ENCODE results near the gene PCP2. TPM values are rescaled to one million over a fixed set of nuclear protein-coding genes. Genes with fewer than 3 reads are reported as not detected.

The PCP2 gene
- total and polyA plus RNA-seq, 2 of the 13 experiments (the other 11 are each of a cell fraction or from before 2014, with no cell fraction given): 0.62 TPM; not detected in 1

DNA sequence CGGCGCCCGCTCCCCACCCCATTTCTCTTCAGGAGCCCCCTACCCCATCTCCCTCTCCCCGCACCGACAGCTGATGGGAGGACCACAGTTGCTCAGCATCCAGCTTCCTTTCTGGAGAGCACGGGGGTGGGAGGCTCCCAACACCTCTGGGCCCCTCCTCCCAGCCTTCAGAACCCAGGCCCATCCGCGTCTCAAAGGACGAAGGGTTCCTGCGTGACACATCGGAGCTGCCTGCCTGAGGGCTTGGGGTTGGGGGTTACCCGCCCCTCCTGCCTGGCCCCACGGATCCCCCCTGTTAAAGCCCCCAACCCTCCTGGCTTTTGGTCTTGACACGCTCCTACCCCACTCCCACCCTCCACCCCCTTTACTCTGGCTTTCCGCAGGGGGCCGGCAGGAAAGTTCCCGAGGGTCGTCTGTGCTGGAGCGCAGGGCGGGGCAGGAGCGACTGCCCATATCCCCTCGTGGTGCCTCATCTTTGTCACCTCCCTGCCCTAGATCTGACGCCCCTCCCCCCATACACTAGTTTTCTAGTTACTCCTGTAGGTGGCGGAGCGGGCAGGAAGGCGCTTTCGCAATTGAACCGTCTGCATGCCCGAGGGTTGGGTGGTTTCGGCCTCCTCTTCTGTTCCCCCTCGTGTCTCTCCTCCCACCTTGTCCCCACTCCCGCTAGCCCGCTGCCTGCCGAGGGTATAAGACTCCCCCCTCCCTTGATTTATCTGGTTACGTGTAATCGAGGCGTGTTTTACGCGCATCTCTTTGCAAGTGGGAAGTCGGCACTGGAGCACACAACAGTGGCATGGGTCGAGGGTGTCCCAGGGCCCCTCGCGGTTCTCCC, 48.0 kb upstream of the PCP2 start (continued):
- TF ChIP-seq, protein P1, sequence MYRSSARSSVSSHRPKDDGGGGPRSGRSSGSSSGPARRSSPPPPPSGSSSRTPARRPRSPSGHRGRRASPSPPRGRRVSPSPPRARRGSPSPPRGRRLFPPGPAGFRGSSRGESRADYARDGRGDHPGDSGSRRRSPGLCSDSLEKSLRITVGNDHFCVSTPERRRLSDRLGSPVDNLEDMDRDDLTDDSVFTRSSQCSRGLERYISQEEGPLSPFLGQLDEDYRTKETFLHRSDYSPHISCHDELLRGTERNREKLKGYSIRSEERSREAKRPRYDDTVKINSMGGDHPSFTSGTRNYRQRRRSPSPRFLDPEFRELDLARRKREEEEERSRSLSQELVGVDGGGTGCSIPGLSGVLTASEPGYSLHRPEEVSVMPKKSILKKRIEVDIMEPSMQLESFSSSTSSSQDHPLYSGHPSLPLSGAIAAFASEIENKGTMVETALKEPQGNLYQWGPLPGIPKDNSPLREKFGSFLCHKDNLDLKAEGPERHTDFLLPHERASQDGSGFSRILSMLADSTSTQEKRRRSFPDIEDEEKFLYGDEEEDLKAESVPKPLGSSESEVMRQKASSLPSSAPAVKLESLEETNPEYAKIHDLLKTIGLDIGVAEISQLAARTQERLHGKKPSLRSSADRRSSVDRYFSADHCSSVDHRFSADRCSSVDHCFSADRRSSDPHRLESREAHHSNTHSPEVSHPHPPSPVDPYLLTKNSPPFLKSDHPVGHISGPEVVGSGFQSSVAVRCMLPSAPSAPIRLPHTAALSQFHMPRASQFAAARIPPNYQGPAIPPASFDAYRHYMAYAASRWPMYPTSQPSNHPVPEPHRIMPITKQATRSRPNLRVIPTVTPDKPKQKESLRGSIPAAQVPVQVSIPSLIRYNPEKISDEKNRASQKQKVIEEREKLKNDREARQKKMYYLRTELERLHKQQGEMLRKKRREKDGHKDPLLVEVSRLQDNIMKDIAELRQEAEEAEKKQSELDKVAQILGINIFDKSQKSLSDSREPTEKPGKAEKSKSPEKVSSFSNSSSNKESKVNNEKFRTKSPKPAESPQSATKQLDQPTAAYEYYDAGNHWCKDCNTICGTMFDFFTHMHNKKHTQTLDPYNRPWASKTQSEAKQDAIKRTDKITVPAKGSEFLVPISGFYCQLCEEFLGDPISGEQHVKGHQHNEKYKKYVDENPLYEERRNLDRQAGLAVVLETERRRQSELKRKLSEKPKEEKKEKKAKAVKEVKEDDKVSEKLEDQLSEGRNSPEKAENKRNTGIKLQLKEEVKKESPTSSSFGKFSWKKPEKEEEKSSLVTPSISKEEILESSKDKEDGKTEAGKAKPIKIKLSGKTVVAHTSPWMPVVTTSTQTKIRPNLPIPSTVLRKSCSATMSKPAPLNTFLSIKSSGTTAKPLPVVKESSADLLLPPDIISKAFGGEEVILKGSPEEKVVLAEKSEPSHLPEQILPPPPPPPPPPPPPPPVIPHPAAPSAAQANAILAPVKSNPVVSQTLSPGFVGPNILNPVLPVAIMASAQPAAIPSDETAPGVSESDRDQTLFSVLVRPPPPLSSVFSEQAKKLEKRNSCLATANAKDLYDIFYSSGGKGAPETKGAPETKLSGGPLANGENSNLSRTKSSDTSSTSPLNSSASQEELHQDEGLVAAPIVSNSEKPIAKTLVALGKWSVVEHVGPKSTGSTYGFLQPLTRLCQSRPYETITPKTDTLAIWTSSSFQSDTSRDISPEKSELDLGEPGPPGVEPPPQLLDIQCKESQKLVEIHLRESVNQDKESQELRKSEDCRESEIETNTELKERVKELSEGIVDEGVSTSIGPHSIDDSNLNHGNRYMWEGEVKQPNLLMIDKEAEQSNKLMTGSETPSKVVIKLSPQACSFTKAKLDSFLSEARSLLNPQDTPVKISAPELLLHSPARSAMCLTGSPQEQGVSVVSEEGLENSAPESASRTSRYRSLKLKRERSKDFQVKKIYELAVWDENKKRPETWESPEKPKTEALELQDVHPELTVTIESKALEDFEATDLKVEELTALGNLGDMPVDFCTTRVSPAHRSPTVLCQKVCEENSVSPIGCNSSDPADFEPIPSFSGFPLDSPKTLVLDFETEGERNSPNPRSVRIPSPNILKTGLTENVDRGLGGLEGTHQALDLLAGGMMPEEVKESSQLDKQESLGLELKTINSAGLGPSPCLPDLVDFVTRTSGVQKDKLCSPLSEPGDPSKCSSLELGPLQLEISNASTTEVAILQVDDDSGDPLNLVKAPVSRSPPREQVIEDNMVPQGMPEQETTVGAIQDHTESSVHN (CRISPR knock-in tag; IDR thresholded peaks at IDR 0.05): no peak
- TF ChIP-seq, protein P2, sequence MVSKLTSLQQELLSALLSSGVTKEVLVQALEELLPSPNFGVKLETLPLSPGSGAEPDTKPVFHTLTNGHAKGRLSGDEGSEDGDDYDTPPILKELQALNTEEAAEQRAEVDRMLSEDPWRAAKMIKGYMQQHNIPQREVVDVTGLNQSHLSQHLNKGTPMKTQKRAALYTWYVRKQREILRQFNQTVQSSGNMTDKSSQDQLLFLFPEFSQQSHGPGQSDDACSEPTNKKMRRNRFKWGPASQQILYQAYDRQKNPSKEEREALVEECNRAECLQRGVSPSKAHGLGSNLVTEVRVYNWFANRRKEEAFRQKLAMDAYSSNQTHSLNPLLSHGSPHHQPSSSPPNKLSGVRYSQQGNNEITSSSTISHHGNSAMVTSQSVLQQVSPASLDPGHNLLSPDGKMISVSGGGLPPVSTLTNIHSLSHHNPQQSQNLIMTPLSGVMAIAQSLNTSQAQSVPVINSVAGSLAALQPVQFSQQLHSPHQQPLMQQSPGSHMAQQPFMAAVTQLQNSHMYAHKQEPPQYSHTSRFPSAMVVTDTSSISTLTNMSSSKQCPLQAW (CRISPR knock-in tag; IDR thresholded peaks at IDR 0.05): peak; percentile 54
- TF ChIP-seq HOXA3 (CRISPR knock-in tag; IDR thresholded peaks at IDR 0.05) (peak; percentile 17; the same call in 1 of the 2 replicates), ZNF225 (CRISPR knock-in tag; IDR thresholded peaks at IDR 0.05) (no peak), KLF15 (CRISPR knock-in tag; IDR thresholded peaks at IDR 0.05; ENCODE audit: borderline replicate concordance) (no peak), CHD4 (IDR thresholded peaks at IDR 0.05; ENCODE audit: borderline replicate concordance, low read length) (no peak), ELF4 (CRISPR knock-in tag; IDR thresholded peaks at IDR 0.05; ENCODE audit: borderline replicate concordance) (no peak), ZNF556 (CRISPR knock-in tag; IDR thresholded peaks at IDR 0.05; ENCODE audit: borderline replicate concordance) (no peak), ZBTB38 (CRISPR knock-in tag; IDR thresholded peaks at IDR 0.05) (peak; percentile 18; the same call in 1 of the 2 replicates), ZNF432 (CRISPR knock-in tag; IDR thresholded peaks at IDR 0.05; ENCODE audit: borderline replicate concordance) (no peak)
- TF ChIP-seq, protein P3, sequence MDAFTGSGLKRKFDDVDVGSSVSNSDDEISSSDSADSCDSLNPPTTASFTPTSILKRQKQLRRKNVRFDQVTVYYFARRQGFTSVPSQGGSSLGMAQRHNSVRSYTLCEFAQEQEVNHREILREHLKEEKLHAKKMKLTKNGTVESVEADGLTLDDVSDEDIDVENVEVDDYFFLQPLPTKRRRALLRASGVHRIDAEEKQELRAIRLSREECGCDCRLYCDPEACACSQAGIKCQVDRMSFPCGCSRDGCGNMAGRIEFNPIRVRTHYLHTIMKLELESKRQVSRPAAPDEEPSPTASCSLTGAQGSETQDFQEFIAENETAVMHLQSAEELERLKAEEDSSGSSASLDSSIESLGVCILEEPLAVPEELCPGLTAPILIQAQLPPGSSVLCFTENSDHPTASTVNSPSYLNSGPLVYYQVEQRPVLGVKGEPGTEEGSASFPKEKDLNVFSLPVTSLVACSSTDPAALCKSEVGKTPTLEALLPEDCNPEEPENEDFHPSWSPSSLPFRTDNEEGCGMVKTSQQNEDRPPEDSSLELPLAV (CRISPR knock-in tag; conservative IDR thresholded peaks at IDR 0.05; ENCODE audit: low read depth): no peak
- TF ChIP-seq, protein P4, sequence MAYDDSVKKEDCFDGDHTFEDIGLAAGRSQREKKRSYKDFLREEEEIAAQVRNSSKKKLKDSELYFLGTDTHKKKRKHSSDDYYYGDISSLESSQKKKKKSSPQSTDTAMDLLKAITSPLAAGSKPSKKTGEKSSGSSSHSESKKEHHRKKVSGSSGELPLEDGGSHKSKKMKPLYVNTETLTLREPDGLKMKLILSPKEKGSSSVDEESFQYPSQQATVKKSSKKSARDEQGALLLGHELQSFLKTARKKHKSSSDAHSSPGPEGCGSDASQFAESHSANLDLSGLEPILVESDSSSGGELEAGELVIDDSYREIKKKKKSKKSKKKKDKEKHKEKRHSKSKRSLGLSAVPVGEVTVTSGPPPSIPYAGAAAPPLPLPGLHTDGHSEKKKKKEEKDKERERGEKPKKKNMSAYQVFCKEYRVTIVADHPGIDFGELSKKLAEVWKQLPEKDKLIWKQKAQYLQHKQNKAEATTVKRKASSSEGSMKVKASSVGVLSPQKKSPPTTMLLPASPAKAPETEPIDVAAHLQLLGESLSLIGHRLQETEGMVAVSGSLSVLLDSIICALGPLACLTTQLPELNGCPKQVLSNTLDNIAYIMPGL (CRISPR knock-in tag; IDR thresholded peaks at IDR 0.05; ENCODE audit: borderline replicate concordance in 1 of 2, low read depth in 1 of 2): peak in 1 of 2 experiments; percentile 75; a peak in 3 of 4 replicates
- TF ChIP-seq, protein P5, sequence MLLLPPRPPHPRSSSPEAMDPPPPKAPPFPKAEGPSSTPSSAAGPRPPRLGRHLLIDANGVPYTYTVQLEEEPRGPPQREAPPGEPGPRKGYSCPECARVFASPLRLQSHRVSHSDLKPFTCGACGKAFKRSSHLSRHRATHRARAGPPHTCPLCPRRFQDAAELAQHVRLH (CRISPR knock-in tag; IDR thresholded peaks at IDR 0.05; ENCODE audit: borderline replicate concordance, low read depth): 0 out of 2 replicates have a peak, but pooled peaks have one; percentile 37
